ENCODE results near the gene ELL2. TPM values are rescaled to one million over a fixed set of nuclear protein-coding genes. Genes with fewer than 3 reads are reported as not detected.

ELL2 gene
- total and polyA plus RNA-seq, 2 of the 13 experiments (the other 11 are each of a cell fraction or from before 2014, with no cell fraction given) = 78.9 to 97.1 TPM

GRCh38 chr5:95858661-95859595 is 102.7 kb downstream of the ELL2 start (continued):
- peak in 1 of 2 experiments; percentile 86; a peak in 2 of 4 replicates for TF ChIP-seq ATF4 (CRISPR knock-in tag; IDR thresholded peaks at IDR 0.05)
- TF ChIP-seq BRCA1 (CRISPR knock-in tag; IDR thresholded peaks at IDR 0.05) = peak; percentile 83
- peak; percentile 86 for TF ChIP-seq ZNF792 (CRISPR knock-in tag; IDR thresholded peaks at IDR 0.05)
- no peak for TF ChIP-seq GTF3A (CRISPR knock-in tag; conservative IDR thresholded peaks at IDR 0.05)
- TF ChIP-seq ZSCAN12 (CRISPR knock-in tag; IDR thresholded peaks at IDR 0.05) = no peak
- no peak for TF ChIP-seq KLF11 (CRISPR knock-in tag; IDR thresholded peaks at IDR 0.05)
- TF ChIP-seq MYPOP (CRISPR knock-in tag; IDR thresholded peaks at IDR 0.05) = peak; percentile 94
- TF ChIP-seq ZNF44 (CRISPR knock-in tag; IDR thresholded peaks at IDR 0.05) = no peak
- peak; percentile 85 for TF ChIP-seq ZBTB43 (CRISPR knock-in tag; conservative IDR thresholded peaks at IDR 0.05)
- TF ChIP-seq NRL (CRISPR knock-in tag; IDR thresholded peaks at IDR 0.05; ENCODE audit: borderline replicate concordance) = peak; percentile 68; the same call in 1 of the 2 replicates
- peak; percentile 74 for TF ChIP-seq SMC3 (IDR thresholded peaks at IDR 0.05; ENCODE audit: low read length)
- no peak; the same call in 1 of the 2 replicates for TF ChIP-seq JUNB (CRISPR knock-in tag; IDR thresholded peaks at IDR 0.05; ENCODE audit: borderline replicate concordance)
- peak; percentile 73; the same call in 1 of the 2 replicates for TF ChIP-seq ZSCAN31 (CRISPR knock-in tag; IDR thresholded peaks at IDR 0.05; ENCODE audit: low read depth)
- TF ChIP-seq MXD3 (CRISPR knock-in tag; IDR thresholded peaks at IDR 0.05) = no peak
- peak; percentile 87; the same call in 1 of the 2 replicates for TF ChIP-seq SOX5 (CRISPR knock-in tag; IDR thresholded peaks at IDR 0.05; ENCODE audit: borderline replicate concordance)
- 0 out of 2 replicates have a peak, but pooled peaks have one; percentile 54 for TF ChIP-seq THAP7 (CRISPR knock-in tag; IDR thresholded peaks at IDR 0.05)
- peak; percentile 83; the same call in 1 of the 2 replicates for TF ChIP-seq MIER3 (CRISPR knock-in tag; IDR thresholded peaks at IDR 0.05; ENCODE audit: borderline replicate concordance)
- peak; percentile 81 for TF ChIP-seq GABPB1 (CRISPR knock-in tag; IDR thresholded peaks at IDR 0.05)
- no peak; the same call in 1 of the 2 replicates for TF ChIP-seq ZNF510 (CRISPR knock-in tag; IDR thresholded peaks at IDR 0.05; ENCODE audit: low read depth)
- no peak for TF ChIP-seq SIN3B (IDR thresholded peaks at IDR 0.05; ENCODE audit: low read length)
- TF ChIP-seq CREB3 (CRISPR knock-in tag; IDR thresholded peaks at IDR 0.05) = 0 out of 2 replicates have a peak, but pooled peaks have one; percentile 49

Data from HepG2 (cell line).